ENCODE results near the gene HGF. TPM values are rescaled to one million over a fixed set of nuclear protein-coding genes. Genes with fewer than 3 reads are reported as not detected.

Gene HGF
- total RNA-seq, 6 experiments from 2014 or later = 11.5 to 38.9 (median 17.9) TPM

- H3K4me3 ChIP-seq = no peak overlapping the region
- 70% methylated on average over 5 of the region's 5 CpGs for WGBS (ENCODE audit: insufficient coverage, low coverage, low lambda C conversion rate, missing lambda C conversion rate)
- no peaks in the 10 kb centered on the region for H3K36me3 ChIP-seq
- ATAC-seq (no peak), DNase-seq (no peak)
- no peaks in the 10 kb centered on the region for H3K4me1 ChIP-seq
- H3K9me3 ChIP-seq = no peaks in the 10 kb centered on the region
- H3K27ac ChIP-seq = no peak overlapping the region
- intact Hi-C loops (cut with DNase I) = no loop called here
- TF ChIP-seq CTCF (IDR thresholded peaks at IDR 0.05) = no peak
- no peak for TF ChIP-seq POLR2A (IDR thresholded peaks at IDR 0.05)
- H3K27me3 ChIP-seq = no peaks in the 10 kb centered on the region
These were observed 60.0 kb downstream of the HGF start for GRCh38 chr7:81709836-81710235.

- intact Hi-C loops (cut with DNase I) = no loop called here
- no peak for ATAC-seq
- no peak overlapping the region for H3K27ac ChIP-seq
- no peaks in the 10 kb centered on the region for H3K36me3 ChIP-seq
- no peaks in the 10 kb centered on the region for H3K27me3 ChIP-seq
- TF ChIP-seq POLR2A (IDR thresholded peaks at IDR 0.05) (no peak), CTCF (IDR thresholded peaks at IDR 0.05) (no peak)
- no peaks in the 10 kb centered on the region for H3K9me3 ChIP-seq
- H3K4me3 ChIP-seq = no peak overlapping the region
- no peaks in the 10 kb centered on the region for H3K4me1 ChIP-seq
- DNase-seq = no peak
These were observed 61.9 kb downstream of the HGF start for GRCh38 chr7:81707966-81708365.

- ATAC-seq (no peak), DNase-seq (no peak)
- TF ChIP-seq POLR2A (IDR thresholded peaks at IDR 0.05) = no peak
- TF ChIP-seq CTCF (IDR thresholded peaks at IDR 0.05) = no peak
- Histone ChIP-seq H3K9me3 (no peaks in the 10 kb centered on the region), H3K4me3 (no peak overlapping the region), H3K4me1 (no peaks in the 10 kb centered on the region), H3K27ac (no peak overlapping the region), H3K36me3 (no peaks in the 10 kb centered on the region), H3K27me3 (no peaks in the 10 kb centered on the region)
- intact Hi-C loops (cut with DNase I) = no loop called here
- WGBS (ENCODE audit: insufficient coverage, low coverage, low lambda C conversion rate, missing lambda C conversion rate) = 61% methylated on average over 4 of the region's 4 CpGs
These were observed 62.7 kb downstream of the HGF start for GRCh38 chr7:81707196-81707595.

- TF ChIP-seq CTCF (IDR thresholded peaks at IDR 0.05) (no peak), POLR2A (IDR thresholded peaks at IDR 0.05) (no peak)
- intact Hi-C loops (cut with DNase I) = no loop called here
- no peak for DNase-seq
These were observed 64.6 kb downstream of the HGF start for GRCh38 chr7:81705206-81705605.

GRCh38 chr7:81704595-81704994 lies 65.3 kb downstream of the HGF start:
- Histone ChIP-seq H3K27ac (no peak overlapping the region), H3K4me1 (no peaks in the 10 kb centered on the region), H3K9me3 (no peaks in the 10 kb centered on the region), H3K27me3 (no peaks in the 10 kb centered on the region), H3K36me3 (no peaks in the 10 kb centered on the region), H3K4me3 (no peak overlapping the region)
- ATAC-seq = peak in 1 of 4 donors; percentile 81
- TF ChIP-seq POLR2A (IDR thresholded peaks at IDR 0.05) = no peak
- TF ChIP-seq CTCF (IDR thresholded peaks at IDR 0.05) = no peak
- 20% methylated on average over 3 of the region's 3 CpGs for WGBS (ENCODE audit: insufficient coverage, low coverage, low lambda C conversion rate, missing lambda C conversion rate)
- DNase-seq = no peak
- intact Hi-C loops (cut with DNase I) = no loop called here

More at GRCh38 chr7:81705206-81705605, 64.6 kb downstream of the HGF start:
- H3K4me1 ChIP-seq = no peaks in the 10 kb centered on the region
- no peaks in the 10 kb centered on the region for H3K9me3 ChIP-seq
- ATAC-seq = no peak
- no peaks in the 10 kb centered on the region for H3K27me3 ChIP-seq
- 54% methylated on average over 2 of the region's 2 CpGs for WGBS (ENCODE audit: insufficient coverage, low coverage, low lambda C conversion rate, missing lambda C conversion rate)
- H3K36me3 ChIP-seq = no peaks in the 10 kb centered on the region
- no peak overlapping the region for H3K27ac ChIP-seq
- no peak overlapping the region for H3K4me3 ChIP-seq
